GM06990 (cell line): ENCODE data around the gene EMC8.

Experiments used
- DNase-seq: peaks from one replicate; pipeline ENCODE4 v3.0.0-alpha.2; 2011; ENCODE audit not compliant: insufficient read length; ENCODE audit errors: extremely low read depth
- H3K27me3 ChIP-seq: replicated peaks from 2 replicates; pipeline ENCODE4 v1.6.0; 2011; ENCODE audit warnings: low read length; ENCODE audit not compliant: control insufficient read depth, insufficient read depth
- H3K36me3 ChIP-seq: 2 replicates; pipeline ENCODE4 v1.5.1; 2011; ENCODE audit warnings: low read length; ENCODE audit not compliant: control insufficient read depth, insufficient read depth
- H3K4me3 ChIP-seq: replicated peaks from 2 replicates; pipeline ENCODE4 v1.5.1; 2011; ENCODE audit warnings: low read depth, mild to moderate bottlenecking, control low read depth, low read length
- TF ChIP-seq, protein P1 (sequence below): IDR thresholded peaks from 2 replicates; pipeline ENCODE4 v1.5.1; 2011; ENCODE audit warnings: low read length, control low read depth, mild to moderate bottlenecking, inconsistent platforms; ENCODE audit not compliant: insufficient read depth, poor library complexity, severe bottlenecking

Gene EMC8

DNA sequence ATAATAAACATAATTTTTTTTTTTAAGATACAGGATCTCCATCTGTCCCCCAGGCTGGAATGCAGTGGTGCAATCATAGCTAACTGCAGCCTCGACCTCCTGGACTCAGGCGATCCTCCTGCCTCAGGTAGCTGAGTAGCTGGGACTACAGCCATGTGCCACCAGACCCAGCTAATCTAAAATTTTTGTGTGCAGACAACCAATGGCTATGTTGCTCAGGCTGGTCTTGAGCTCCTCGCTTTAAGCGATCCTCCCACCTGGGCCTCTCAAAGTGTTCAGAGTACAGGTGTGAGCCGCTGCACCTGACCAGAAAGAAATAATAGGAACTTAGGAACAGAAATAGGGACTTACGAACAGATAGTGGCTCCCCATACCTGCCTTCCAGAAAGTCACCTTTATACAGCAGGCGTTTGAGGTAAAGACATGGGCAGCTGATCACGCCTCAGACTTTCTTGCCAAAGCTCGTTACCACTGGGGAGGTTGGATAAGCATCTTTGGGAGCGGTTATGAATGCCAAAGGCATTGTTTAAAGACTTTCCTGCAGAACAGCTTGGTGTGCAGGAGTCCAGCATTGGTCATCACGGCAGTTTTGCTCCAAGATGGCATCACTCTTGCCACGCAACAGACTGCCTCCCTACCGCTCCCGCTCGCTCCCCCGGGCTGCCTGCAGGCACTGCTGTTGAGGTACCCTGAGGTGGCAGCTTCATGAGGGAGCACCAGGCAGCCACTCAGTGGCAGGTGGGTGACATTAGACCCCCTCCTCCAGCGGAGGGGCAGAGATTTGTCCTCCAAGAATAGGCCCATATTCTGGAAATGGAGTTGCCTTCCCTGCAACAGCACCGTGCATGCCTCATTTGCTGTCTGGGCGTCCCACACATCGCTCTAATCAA lies 13.7 kb upstream of the EMC8 start:
- H3K36me3 ChIP-seq: no peaks in the 10 kb centered on the region
- no peak for DNase-seq
- H3K27me3 ChIP-seq: no peaks in the 10 kb centered on the region
- H3K4me3 ChIP-seq: no peak overlapping the region
- TF ChIP-seq, protein P1, sequence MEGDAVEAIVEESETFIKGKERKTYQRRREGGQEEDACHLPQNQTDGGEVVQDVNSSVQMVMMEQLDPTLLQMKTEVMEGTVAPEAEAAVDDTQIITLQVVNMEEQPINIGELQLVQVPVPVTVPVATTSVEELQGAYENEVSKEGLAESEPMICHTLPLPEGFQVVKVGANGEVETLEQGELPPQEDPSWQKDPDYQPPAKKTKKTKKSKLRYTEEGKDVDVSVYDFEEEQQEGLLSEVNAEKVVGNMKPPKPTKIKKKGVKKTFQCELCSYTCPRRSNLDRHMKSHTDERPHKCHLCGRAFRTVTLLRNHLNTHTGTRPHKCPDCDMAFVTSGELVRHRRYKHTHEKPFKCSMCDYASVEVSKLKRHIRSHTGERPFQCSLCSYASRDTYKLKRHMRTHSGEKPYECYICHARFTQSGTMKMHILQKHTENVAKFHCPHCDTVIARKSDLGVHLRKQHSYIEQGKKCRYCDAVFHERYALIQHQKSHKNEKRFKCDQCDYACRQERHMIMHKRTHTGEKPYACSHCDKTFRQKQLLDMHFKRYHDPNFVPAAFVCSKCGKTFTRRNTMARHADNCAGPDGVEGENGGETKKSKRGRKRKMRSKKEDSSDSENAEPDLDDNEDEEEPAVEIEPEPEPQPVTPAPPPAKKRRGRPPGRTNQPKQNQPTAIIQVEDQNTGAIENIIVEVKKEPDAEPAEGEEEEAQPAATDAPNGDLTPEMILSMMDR: no peak

DNA sequence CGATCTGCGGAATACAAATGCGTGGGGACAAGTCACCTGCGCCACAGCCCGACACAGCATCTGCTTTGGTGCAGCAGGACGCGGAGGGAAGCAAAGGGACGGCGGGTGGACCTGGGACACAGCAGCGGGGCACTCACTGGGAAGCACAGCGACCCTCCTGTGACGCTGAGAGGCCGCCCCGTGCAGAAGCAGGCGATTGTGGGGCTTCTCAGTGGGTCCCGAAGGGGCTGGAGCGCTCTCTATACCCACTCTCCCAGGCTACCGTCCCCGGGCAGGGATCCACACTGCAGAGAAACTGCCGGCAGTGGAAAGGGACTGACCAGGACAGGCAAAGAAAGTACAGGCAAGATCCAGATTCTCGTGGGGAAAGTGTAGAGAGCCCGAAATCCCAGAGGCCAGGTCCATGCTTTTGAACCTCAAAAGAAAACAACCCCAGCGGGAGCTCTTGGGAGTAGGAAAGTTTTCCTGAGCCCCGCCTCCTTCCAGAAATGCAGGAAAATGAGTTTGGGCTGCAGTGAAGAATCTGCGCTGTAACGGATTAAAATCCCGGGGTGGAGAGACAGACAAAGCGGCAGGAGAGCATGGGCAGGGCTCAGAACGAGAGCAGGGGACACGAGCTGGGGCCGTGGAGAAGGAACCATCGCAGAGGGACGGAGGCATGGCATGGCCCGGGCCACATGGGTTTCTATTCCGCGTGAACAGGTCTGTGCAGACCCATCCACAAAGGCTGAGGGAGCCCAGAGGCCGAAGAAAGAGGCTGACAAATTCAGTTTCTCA lies 12.9 kb upstream of the EMC8 start:
- no peak overlapping the region for H3K4me3 ChIP-seq
- no peaks in the 10 kb centered on the region for H3K36me3 ChIP-seq
- no peaks in the 10 kb centered on the region for H3K27me3 ChIP-seq
- TF ChIP-seq, protein P1: no peak
- no peak for DNase-seq

DNA sequence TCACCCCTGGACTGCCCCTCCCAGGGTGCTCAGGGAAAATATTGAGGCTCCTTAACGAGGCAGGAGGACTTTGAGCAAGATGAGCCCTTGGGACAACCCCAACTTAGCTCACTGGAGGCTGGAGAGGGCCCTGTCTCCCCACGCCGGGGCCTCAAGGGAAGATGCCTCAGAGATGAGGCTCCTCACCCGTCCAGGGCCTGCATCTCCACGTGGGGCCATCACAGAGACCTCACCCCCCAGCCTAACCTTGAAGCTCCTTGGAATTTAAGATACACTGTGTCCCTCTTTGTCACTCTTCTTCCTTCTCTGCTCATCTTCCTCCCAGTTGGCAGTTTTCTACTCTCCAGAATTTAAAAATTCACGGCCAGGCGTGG lies 11.4 kb upstream of the EMC8 start:
- TF ChIP-seq, protein P1: no peak
- Histone ChIP-seq H3K36me3 (peaks cover 7% of the 10 kb centered on the region), H3K27me3 (no peaks in the 10 kb centered on the region), H3K4me3 (no peak overlapping the region)
- no peak for DNase-seq

DNA sequence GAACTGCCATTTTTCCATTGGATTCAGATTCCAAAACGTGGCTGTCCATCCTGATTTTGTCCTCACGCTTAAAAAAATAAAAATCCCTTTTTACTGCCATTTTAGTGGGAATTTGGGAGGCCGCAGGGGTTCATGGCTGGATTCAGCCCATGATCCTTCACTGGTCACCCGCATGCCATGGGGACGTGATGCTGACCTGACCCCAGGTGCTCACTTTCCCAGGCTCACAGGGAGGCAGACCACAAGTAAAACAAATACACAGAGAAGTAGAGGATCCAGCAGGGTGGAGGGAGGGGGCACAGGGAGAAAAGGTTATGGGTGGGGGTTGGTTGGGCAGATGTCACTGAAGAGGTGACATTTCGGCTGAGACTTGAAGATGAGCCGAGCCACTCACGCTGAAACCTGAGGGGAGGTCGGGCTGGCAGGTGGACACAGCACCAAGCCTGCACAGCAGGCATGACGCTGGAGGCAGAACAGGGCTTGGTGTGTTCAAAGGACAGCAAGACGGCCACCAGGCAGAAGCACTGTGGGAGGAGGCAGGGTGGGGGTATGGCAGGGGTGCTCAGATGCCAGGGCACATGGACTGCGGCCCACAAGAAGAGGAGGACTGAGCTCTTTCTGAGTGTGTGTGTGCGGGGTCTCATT lies 10.9 kb upstream of the EMC8 start:
- H3K4me3 ChIP-seq: no peak overlapping the region
- TF ChIP-seq, protein P1: no peak
- H3K36me3 ChIP-seq: peaks cover 11% of the 10 kb centered on the region
- H3K27me3 ChIP-seq: no peaks in the 10 kb centered on the region
- DNase-seq: no peak

DNA sequence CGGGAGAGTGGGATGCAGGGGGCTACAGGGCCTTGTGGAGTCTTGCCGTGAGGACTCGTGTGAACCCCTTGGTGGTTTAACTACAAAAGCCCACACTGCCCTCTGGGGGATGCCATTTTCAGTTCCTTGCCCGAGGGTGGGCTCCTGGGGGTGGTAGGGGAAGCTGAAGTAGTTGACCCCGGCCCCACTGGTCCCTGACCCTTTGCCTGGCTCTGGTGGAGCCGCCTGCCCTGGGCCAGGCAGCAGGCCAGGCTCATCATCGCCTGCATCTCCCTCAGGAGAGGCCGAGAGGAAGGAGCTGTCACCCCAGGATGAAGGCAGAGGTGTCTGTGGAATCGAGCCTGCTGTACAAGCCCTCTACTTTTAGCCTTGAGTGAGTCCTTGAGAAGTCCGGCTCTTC lies 10.3 kb upstream of the EMC8 start:
- Histone ChIP-seq H3K27me3 (no peaks in the 10 kb centered on the region), H3K4me3 (no peak overlapping the region), H3K36me3 (peaks cover 14% of the 10 kb centered on the region)
- no peak for DNase-seq
- TF ChIP-seq, protein P1: no peak
